Activated CD8-positive, alpha-beta T cell treated with anti-CD3 and anti-CD28 coated beads, Interleukin-2, amount 10 ng/mL, durations not matched to agents 7 days and 5 days (primary cell): Measurements from ENCODE around the gene KCTD8. TPM values are rescaled to one million over a fixed set of nuclear protein-coding genes. Genes with fewer than 3 reads are reported as not detected.

Experiments
- ATAC-seq: fragments of 150-1000 bp; cut with Tn5 transposase; one replicate; pipeline ENCODE4 v1.10.0; 2021; ENCODE audit warnings: moderate library complexity
- CTCF ChIA-PET: fragments of 350-600 bp; sonication (Branson Sonifier 250); formaldehyde crosslinking; loops from one replicate; lab custom pipeline; 2021; ENCODE audit warnings: antibody characterized with exemption; lab: Charles Lee
- POLR2A ChIA-PET: fragments of 350-600 bp; sonication (Branson Sonifier 250); formaldehyde crosslinking; loops from one replicate; lab custom pipeline; 2021; ENCODE audit warnings: antibody characterized with exemption; lab: Charles Lee
- DNase-seq: peaks from one replicate; pipeline ENCODE4 v3.0.0-alpha.2; 2020
- H3K27ac Mint-ChIP-seq: one replicate; pipeline ENCODE4 v1.8.0; 2021; ENCODE audit warnings: mild to moderate bottlenecking, mixed read lengths
- H3K27me3 Mint-ChIP-seq: one replicate; pipeline ENCODE4 v1.8.0; 2021; ENCODE audit warnings: low read depth, mixed read lengths
- H3K36me3 Mint-ChIP-seq: one replicate; pipeline ENCODE4 v1.8.0; 2021; ENCODE audit warnings: low read depth, mixed read lengths
- H3K4me1 Mint-ChIP-seq: one replicate; pipeline ENCODE4 v1.8.0; 2021; ENCODE audit warnings: low read depth, mixed read lengths
- H3K4me3 Mint-ChIP-seq: one replicate; pipeline ENCODE4 v1.8.0; 2021; ENCODE audit warnings: mild to moderate bottlenecking, mixed read lengths
- H3K9me3 Mint-ChIP-seq: one replicate; pipeline ENCODE4 v1.8.0; 2022; ENCODE audit warnings: mixed read lengths; ENCODE audit not compliant: insufficient read depth
- total RNA-seq, 2 experiments: library from RNA; stranded (reverse); gene quantifications; one replicate each; pipeline ENCODE4 v1.2.3, GENCODE V29; 2021

The KCTD8 gene
- total RNA-seq, 2 experiments from 2014 or later = not detected

DNA sequence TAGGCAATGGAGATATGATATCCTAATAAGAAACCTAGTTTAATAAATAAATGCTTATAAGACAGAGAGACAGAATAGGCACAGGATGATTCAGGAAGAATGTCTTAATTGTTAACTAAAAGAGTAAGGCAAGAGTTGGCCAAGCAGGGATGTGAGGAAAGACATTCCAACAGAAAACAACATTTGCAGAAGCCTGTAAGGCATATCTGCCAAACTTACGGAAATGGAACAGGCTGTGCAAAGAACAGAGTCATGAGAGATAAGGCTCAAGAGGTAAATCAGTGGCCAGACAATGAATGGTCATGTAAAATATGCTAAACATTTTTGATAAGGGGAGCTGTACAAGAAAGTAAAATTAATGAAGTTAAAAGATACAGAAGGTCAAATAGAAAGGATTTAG, 134.9 kb downstream of the KCTD8 start:
- Mint-ChIP-seq H3K9me3 (no peaks in the 10 kb centered on the region), H3K27ac (no peak overlapping the region), H3K27me3 (no peaks in the 10 kb centered on the region), H3K4me3 (no peak overlapping the region), H3K4me1 (no peaks in the 10 kb centered on the region), H3K36me3 (no peaks in the 10 kb centered on the region)
- ATAC-seq = no peak
- DNase-seq = no peak
- ChIA-PET CTCF (no interaction called here), POLR2A (no interaction called here)

GRCh38 chr4:44287505-44287904, 161.1 kb downstream of the KCTD8 start:
- POLR2A ChIA-PET = no interaction called here
- no peak for ATAC-seq
- Mint-ChIP-seq H3K9me3 (peaks cover 6% of the 10 kb centered on the region), H3K4me1 (no peaks in the 10 kb centered on the region), H3K27me3 (no peaks in the 10 kb centered on the region), H3K36me3 (no peaks in the 10 kb centered on the region), H3K27ac (no peak overlapping the region), H3K4me3 (no peak overlapping the region)
- CTCF ChIA-PET = no interaction called here
- DNase-seq = no peak

GRCh38 chr4:44279469-44279868, 169.1 kb downstream of the KCTD8 start:
- Mint-ChIP-seq H3K27me3 (no peaks in the 10 kb centered on the region), H3K36me3 (no peaks in the 10 kb centered on the region)

GRCh38 chr4:44279066-44279465, 169.5 kb downstream of the KCTD8 start:
- CTCF ChIA-PET = no interaction called here
- Mint-ChIP-seq H3K4me1 (no peaks in the 10 kb centered on the region), H3K27me3 (no peaks in the 10 kb centered on the region), H3K36me3 (no peaks in the 10 kb centered on the region), H3K9me3 (peaks cover 3% of the 10 kb centered on the region), H3K4me3 (no peak overlapping the region), H3K27ac (no peak overlapping the region)
- POLR2A ChIA-PET = no interaction called here
- DNase-seq (no peak), ATAC-seq (no peak)

More at GRCh38 chr4:44279469-44279868, 169.1 kb downstream of the KCTD8 start:
- H3K9me3 Mint-ChIP-seq = peaks cover 3% of the 10 kb centered on the region
- ATAC-seq (no peak), DNase-seq (no peak)
- H3K4me1 Mint-ChIP-seq = no peaks in the 10 kb centered on the region
- CTCF ChIA-PET = no interaction called here
- no peak overlapping the region for H3K4me3 Mint-ChIP-seq
- no peak overlapping the region for H3K27ac Mint-ChIP-seq
- POLR2A ChIA-PET = no interaction called here

- Mint-ChIP-seq H3K27me3 (no peaks in the 10 kb centered on the region), H3K4me3 (no peak overlapping the region), H3K9me3 (no peaks in the 10 kb centered on the region), H3K36me3 (no peaks in the 10 kb centered on the region), H3K27ac (no peak overlapping the region), H3K4me1 (no peaks in the 10 kb centered on the region)
- ATAC-seq (no peak), DNase-seq (no peak)
- ChIA-PET POLR2A (no interaction called here), CTCF (no interaction called here)
Measured at GRCh38 chr4:44257461-44257860, 191.1 kb downstream of the KCTD8 start.

DNA sequence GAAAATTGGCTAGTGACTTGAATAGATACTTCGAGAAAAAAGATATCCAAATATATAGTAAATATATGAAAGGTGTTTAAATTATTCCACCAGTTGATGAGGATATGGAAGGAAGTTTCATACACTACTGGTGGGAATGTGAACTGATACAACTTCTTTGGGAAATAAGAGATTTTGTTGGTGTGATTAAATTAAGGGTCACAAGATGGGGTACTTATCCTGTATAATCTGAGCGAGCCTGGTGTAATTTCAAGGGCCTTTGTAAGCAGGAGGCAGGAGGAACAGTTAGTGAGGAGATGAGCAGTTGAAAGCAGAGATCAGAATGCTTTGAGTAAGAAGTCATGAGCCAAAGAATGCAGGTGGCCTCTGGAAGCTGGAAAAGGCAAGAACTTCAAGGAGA, 192.2 kb downstream of the KCTD8 start:
- no peak for ATAC-seq
- CTCF ChIA-PET = no interaction called here
- POLR2A ChIA-PET = no interaction called here
- Mint-ChIP-seq H3K4me3 (no peak overlapping the region), H3K27ac (no peak overlapping the region), H3K9me3 (no peaks in the 10 kb centered on the region), H3K36me3 (no peaks in the 10 kb centered on the region), H3K4me1 (no peaks in the 10 kb centered on the region), H3K27me3 (no peaks in the 10 kb centered on the region)
- DNase-seq = no peak

DNA sequence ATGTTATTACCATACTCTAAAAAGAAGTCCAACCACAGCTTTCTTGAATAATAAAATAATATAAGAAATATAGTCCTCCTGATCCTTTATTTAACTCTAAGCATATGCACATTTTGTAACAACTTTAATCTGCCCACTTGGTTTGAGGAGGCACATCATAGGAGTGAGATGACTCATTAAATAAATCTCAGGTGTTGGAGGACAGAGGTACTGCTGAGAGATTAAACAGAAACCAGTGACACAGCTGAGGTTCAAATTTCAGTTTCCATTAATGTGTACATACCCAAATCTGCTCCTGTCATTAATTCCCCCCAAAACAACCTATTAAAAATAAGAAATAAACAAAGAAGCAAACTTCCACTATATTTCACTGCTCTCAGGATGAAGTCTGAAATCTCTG, 211.0 kb downstream of the KCTD8 start:
- Mint-ChIP-seq H3K4me3 (no peak overlapping the region), H3K36me3 (no peaks in the 10 kb centered on the region), H3K4me1 (no peaks in the 10 kb centered on the region), H3K9me3 (no peaks in the 10 kb centered on the region), H3K27ac (no peak overlapping the region), H3K27me3 (no peaks in the 10 kb centered on the region)
- ATAC-seq (no peak), DNase-seq (no peak)
- POLR2A ChIA-PET = no interaction called here
- CTCF ChIA-PET = no interaction called here

DNA sequence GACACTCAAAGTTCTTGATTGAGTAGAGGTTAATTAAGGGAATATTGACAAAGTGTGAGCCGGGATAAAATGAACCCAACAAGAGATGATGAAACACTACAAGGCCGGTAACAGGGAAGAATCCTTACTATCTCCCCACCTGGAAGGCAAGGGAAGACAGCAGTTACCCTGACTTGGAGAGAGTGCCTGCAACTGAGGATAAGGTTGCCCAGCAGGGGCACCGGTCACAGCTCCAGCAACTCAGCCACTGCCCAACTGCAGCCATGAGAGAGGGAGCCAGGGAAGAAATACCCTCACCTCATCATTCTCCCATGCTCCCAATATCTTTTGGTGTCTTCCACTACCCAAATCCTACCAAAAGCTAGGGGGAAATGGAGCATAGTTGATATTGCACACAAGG, 212.7 kb downstream of the KCTD8 start:
- DNase-seq = no peak
- no peaks in the 10 kb centered on the region for H3K36me3 Mint-ChIP-seq
- H3K9me3 Mint-ChIP-seq = no peaks in the 10 kb centered on the region
- ATAC-seq = no peak
- no peak overlapping the region for H3K27ac Mint-ChIP-seq
- ChIA-PET CTCF (no interaction called here), POLR2A (no interaction called here)
- no peak overlapping the region for H3K4me3 Mint-ChIP-seq
- H3K27me3 Mint-ChIP-seq = no peaks in the 10 kb centered on the region
- H3K4me1 Mint-ChIP-seq = no peaks in the 10 kb centered on the region

GRCh38 chr4:44232262-44232661, 216.3 kb downstream of the KCTD8 start:
- ChIA-PET POLR2A (no interaction called here), CTCF (no interaction called here)
- DNase-seq (no peak), ATAC-seq (no peak)
- H3K9me3 Mint-ChIP-seq = no peaks in the 10 kb centered on the region
- H3K4me1 Mint-ChIP-seq = no peaks in the 10 kb centered on the region
- no peaks in the 10 kb centered on the region for H3K36me3 Mint-ChIP-seq
- H3K27ac Mint-ChIP-seq = no peak overlapping the region
- no peak overlapping the region for H3K4me3 Mint-ChIP-seq
- H3K27me3 Mint-ChIP-seq = no peaks in the 10 kb centered on the region

DNA sequence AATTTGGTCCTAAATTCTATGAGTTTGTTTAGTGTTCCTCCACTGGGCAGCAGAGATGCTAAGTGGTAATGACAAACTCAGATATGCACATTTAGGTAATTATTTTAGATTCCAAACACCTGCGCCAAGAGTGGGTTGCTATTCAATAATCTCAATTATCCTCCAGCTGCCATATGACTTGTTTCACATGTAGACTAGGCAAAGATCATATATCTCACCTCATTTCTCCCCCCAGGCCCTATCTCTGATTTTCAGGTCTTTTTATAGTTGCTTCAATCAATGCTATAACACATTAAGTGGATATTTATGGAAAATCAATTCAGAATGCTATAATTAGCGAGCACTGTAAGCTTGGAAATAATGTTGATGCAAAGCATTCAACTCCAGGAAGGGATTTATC, 217.6 kb downstream of the KCTD8 start:
- Mint-ChIP-seq H3K27me3 (no peaks in the 10 kb centered on the region), H3K36me3 (no peaks in the 10 kb centered on the region), H3K27ac (no peak overlapping the region), H3K4me3 (no peak overlapping the region), H3K4me1 (no peaks in the 10 kb centered on the region), H3K9me3 (no peaks in the 10 kb centered on the region)
- CTCF ChIA-PET = no interaction called here
- ATAC-seq (no peak), DNase-seq (no peak)
- POLR2A ChIA-PET = no interaction called here

DNA sequence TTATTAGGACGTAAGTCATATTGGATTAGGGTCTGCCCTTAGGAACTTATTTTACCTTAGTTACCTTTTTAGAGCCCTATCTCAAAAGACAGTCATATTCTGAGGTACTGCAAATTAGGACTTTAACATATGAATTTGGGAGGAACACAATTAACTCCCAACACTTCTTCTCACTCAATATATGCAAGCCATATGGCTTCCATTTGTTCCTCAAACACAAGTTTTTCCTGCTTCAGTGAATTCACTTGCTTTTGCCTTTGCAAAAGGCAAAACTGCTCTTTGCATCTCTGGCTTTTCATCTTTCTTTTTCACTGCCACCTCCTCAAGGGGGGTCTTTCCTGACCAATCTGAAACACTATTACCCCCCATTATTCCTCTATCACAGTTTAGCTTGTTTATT, 220.3 kb downstream of the KCTD8 start:
- ChIA-PET POLR2A (no interaction called here), CTCF (no interaction called here)
- H3K27ac Mint-ChIP-seq = no peak overlapping the region
- DNase-seq = no peak
- no peaks in the 10 kb centered on the region for H3K27me3 Mint-ChIP-seq
- H3K4me1 Mint-ChIP-seq = no peaks in the 10 kb centered on the region
- no peaks in the 10 kb centered on the region for H3K36me3 Mint-ChIP-seq
- H3K4me3 Mint-ChIP-seq = no peak overlapping the region
- H3K9me3 Mint-ChIP-seq = no peaks in the 10 kb centered on the region
- ATAC-seq = no peak

GRCh38 chr4:44221407-44221806, 227.2 kb downstream of the KCTD8 start:
- Mint-ChIP-seq H3K4me1 (no peaks in the 10 kb centered on the region), H3K27me3 (no peaks in the 10 kb centered on the region), H3K36me3 (no peaks in the 10 kb centered on the region), H3K27ac (no peak overlapping the region), H3K4me3 (no peak overlapping the region), H3K9me3 (no peaks in the 10 kb centered on the region)
- DNase-seq (no peak), ATAC-seq (no peak)
- ChIA-PET CTCF (no interaction called here), POLR2A (no interaction called here)

DNA sequence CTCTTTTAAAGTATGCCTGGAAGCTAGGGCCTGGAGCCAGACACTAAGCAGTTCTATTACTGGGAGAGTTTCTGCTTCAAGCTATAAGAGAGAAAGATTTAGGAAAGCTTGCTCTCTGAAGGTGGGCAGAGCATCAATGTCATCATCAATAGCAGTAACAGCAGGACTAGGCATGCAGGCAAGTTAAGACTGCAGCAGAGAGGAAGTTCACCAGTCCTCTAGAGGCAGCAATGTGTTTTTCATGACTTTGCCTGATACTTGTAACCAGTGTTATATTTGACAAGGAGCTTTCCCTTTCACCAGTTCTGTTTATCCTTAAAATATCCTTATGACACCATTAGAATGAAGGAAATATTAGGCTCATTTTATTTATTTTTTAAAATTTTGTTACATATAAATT, 237.9 kb downstream of the KCTD8 start:
- H3K4me3 Mint-ChIP-seq = no peak overlapping the region
- no peaks in the 10 kb centered on the region for H3K4me1 Mint-ChIP-seq
- H3K27ac Mint-ChIP-seq = no peak overlapping the region
- no peaks in the 10 kb centered on the region for H3K36me3 Mint-ChIP-seq
- CTCF ChIA-PET = no interaction called here
- POLR2A ChIA-PET = no interaction called here
- DNase-seq = no peak
- H3K27me3 Mint-ChIP-seq = no peaks in the 10 kb centered on the region
- ATAC-seq = no peak
- no peaks in the 10 kb centered on the region for H3K9me3 Mint-ChIP-seq
